Measurements from ENCODE around the gene LHX8.

LHX8 gene

GRCh38 chr1:75131565-75132241 lies 2.5 kb upstream of the LHX8 start (continued):
- no peak for TF ChIP-seq ZNF518A (tag by site-specific recombination; conservative IDR thresholded peaks at IDR 0.05; ENCODE audit: low read depth)
- no peak for TF ChIP-seq KLF9 (tag by site-specific recombination; IDR thresholded peaks at IDR 0.05; ENCODE audit: low read depth)

- Histone ChIP-seq H3K4me1 (ENCODE audit: control insufficient read depth, insufficient read depth, low read length) (no peaks in the 10 kb centered on the region), H3K9me3 (ENCODE audit: control insufficient read depth, insufficient read depth, low read depth, low read length) (no peaks in the 10 kb centered on the region), H3K4me3 (ENCODE audit: low read depth, low read length) (no peak overlapping the region), H3K36me3 (ENCODE audit: control insufficient read depth in 2 of 2, insufficient read depth in 1 of 2, low read length in 2 of 2) (no peaks in the 10 kb centered on the region), H3K27ac (ENCODE audit: extremely low read depth, low read depth, low read length) (no peak overlapping the region)
- CTCF ChIA-PET = interaction anchor here (0.6 kb wide), 1 partner anchor 687 kb away, joined by 3 read pairs; no protein-coding TSS in a partner anchor
- POLR2A ChIA-PET = no interaction called here
- TF ChIP-seq ZNF837 (tag by site-specific recombination; IDR thresholded peaks at IDR 0.05) (no peak), ZBTB1 (tag by site-specific recombination; IDR thresholded peaks at IDR 0.05) (no peak), ZNF501 (tag by site-specific recombination; IDR thresholded peaks at IDR 0.05) (no peak), ZNF558 (tag by site-specific recombination; IDR thresholded peaks at IDR 0.05) (no peak), ZNF571 (tag by site-specific recombination; IDR thresholded peaks at IDR 0.05) (no peak), KLF7 (tag by site-specific recombination; IDR thresholded peaks at IDR 0.05; ENCODE audit: borderline replicate concordance) (no peak), TRIM28 (IDR thresholded peaks at IDR 0.05; ENCODE audit: borderline replicate concordance, low read length) (no peak), RBAK (tag by site-specific recombination; IDR thresholded peaks at IDR 0.05) (no peak), WT1 (tag by site-specific recombination; IDR thresholded peaks at IDR 0.05) (no peak), ZNF747 (tag by site-specific recombination; IDR thresholded peaks at IDR 0.05) (no peak), FEZF1 (tag by site-specific recombination; IDR thresholded peaks at IDR 0.05) (no peak), ZNF423 (tag by site-specific recombination; IDR thresholded peaks at IDR 0.05) (no peak), ZNF155 (tag by site-specific recombination; IDR thresholded peaks at IDR 0.05) (no peak), SP2 (tag by site-specific recombination; IDR thresholded peaks at IDR 0.05) (no peak), MZF1 (tag by site-specific recombination; IDR thresholded peaks at IDR 0.05; ENCODE audit: borderline replicate concordance) (no peak)
Measured at GRCh38 chr1:75132242-75132811, 1.9 kb upstream of the LHX8 start.

GRCh38 chr1:75132812-75133619 lies 1.2 kb upstream of the LHX8 start:
- POLR2A ChIA-PET = no interaction called here
- H3K27ac ChIP-seq (ENCODE audit: extremely low read depth, low read depth, low read length) = no peak overlapping the region
- no peaks in the 10 kb centered on the region for H3K4me1 ChIP-seq (ENCODE audit: control insufficient read depth, insufficient read depth, low read length)
- H3K4me3 ChIP-seq (ENCODE audit: low read depth, low read length) = no peak overlapping the region
- H3K9me3 ChIP-seq (ENCODE audit: control insufficient read depth, insufficient read depth, low read depth, low read length) = no peaks in the 10 kb centered on the region
- CTCF ChIA-PET = interaction anchor here (0.6 kb wide), 1 partner anchor 688 kb away, joined by 3 read pairs; no protein-coding TSS in a partner anchor
- no peaks in the 10 kb centered on the region for H3K36me3 ChIP-seq (ENCODE audit: control insufficient read depth in 2 of 2, insufficient read depth in 1 of 2, low read length in 2 of 2)
- no peak for TF ChIP-seq MZF1 (tag by site-specific recombination; IDR thresholded peaks at IDR 0.05; ENCODE audit: borderline replicate concordance)
- TF ChIP-seq ZSCAN30 (tag by site-specific recombination; IDR thresholded peaks at IDR 0.05) = no peak
- no peak for TF ChIP-seq ZNF501 (tag by site-specific recombination; IDR thresholded peaks at IDR 0.05)
- no peak for TF ChIP-seq ZNF221 (tag by site-specific recombination; IDR thresholded peaks at IDR 0.05; ENCODE audit: borderline replicate concordance)
- no peak for TF ChIP-seq ZBTB8A (tag by site-specific recombination; IDR thresholded peaks at IDR 0.05)
- no peak for TF ChIP-seq ZNF629 (tag by site-specific recombination; IDR thresholded peaks at IDR 0.05)
- no peak for TF ChIP-seq ZNF138 (tag by site-specific recombination; IDR thresholded peaks at IDR 0.05; ENCODE audit: borderline replicate concordance)
- no peak for TF ChIP-seq OVOL3 (tag by site-specific recombination; IDR thresholded peaks at IDR 0.05)
